Smooth muscle cell (in vitro differentiated cells): ENCODE measurements around the gene MTFMT. TPM values are rescaled to one million over a fixed set of nuclear protein-coding genes. Genes with fewer than 3 reads are reported as not detected.

Source experiments
- DNase-seq: peaks from one replicate; lab custom pipeline; 2025; ENCODE audit not compliant: unreplicated experiment; lab: John Stamatoyannopoulos, UW
- H2AFZ ChIP-seq: fragments of 200-600 bp; sonication (generic); 2 replicates; pipeline ENCODE4 v1.6.0; 2016; ENCODE audit warnings: antibody characterized with exemption, low read depth, mild to moderate bottlenecking
- H3F3A ChIP-seq: fragments of 200-600 bp; sonication (generic); 2 replicates; pipeline ENCODE4 v1.6.0; 2017; ENCODE audit warnings: antibody characterized with exemption, low read depth
- H3K27ac ChIP-seq: fragments of 200-600 bp; sonication (generic); 2 replicates; pipeline ENCODE4 v1.5.1; 2016; ENCODE audit warnings: low read depth, mild to moderate bottlenecking
- H3K27me3 ChIP-seq: fragments of 200-600 bp; sonication (generic); 2 replicates; pipeline ENCODE4 v1.6.1; 2016; ENCODE audit warnings: low read depth, mild to moderate bottlenecking
- H3K36me3 ChIP-seq: fragments of 200-600 bp; sonication (generic); 2 replicates; pipeline ENCODE4 v1.5.1; 2016; ENCODE audit warnings: low read depth
- H3K4me1 ChIP-seq: fragments of 200-600 bp; sonication (generic); 2 replicates; pipeline ENCODE4 v1.5.1; 2016; ENCODE audit warnings: low read depth
- H3K4me2 ChIP-seq: fragments of 200-600 bp; sonication (generic); 2 replicates; pipeline ENCODE4 v1.6.0; 2016; ENCODE audit warnings: mild to moderate bottlenecking
- H3K4me3 ChIP-seq: fragments of 200-600 bp; sonication (generic); 2 replicates; pipeline ENCODE4 v1.5.1; 2016; ENCODE audit warnings: mild to moderate bottlenecking
- H3K79me2 ChIP-seq: fragments of 200-600 bp; sonication (generic); 2 replicates; pipeline ENCODE4 v1.6.0; 2016; ENCODE audit warnings: low read depth, mild to moderate bottlenecking
- H3K9ac ChIP-seq: fragments of 200-600 bp; sonication (generic); 2 replicates; pipeline ENCODE4 v1.6.0; 2016; ENCODE audit warnings: low read depth
- H3K9me3 ChIP-seq: fragments of 200-600 bp; sonication (generic); replicated peaks from 2 replicates; pipeline ENCODE4 v1.5.1; 2016; ENCODE audit warnings: low read depth
- H4K20me1 ChIP-seq: fragments of 200-600 bp; sonication (generic); 2 replicates; pipeline ENCODE4 v1.6.0; 2016; ENCODE audit warnings: low read depth
- WGBS: methylation state at CpG from one replicate; pipeline ENCODE4 v1.1.7; 2016; ENCODE audit warnings: low lambda C conversion rate; 5-methylcytosine and 5-hydroxymethylcytosine counted together
- polyA plus RNA-seq: library from polyadenylated mRNA; unstranded; fragments of >200 nt; fragmentation: Nextera tagmentation; extraction: Ambion mirVana; gene quantifications from 2 replicates; pipeline ENCODE4 v1.2.1, GENCODE V29; 2016
- total RNA-seq: library from RNA; depleted of rRNA; stranded (reverse); fragments of >200 nt; gene quantifications from 2 replicates; pipeline ENCODE4 v1.2.3, GENCODE V29; 2014
- TF ChIP-seq, protein P1 (sequence below): fragments of 200-600 bp; sonication (generic); IDR thresholded peaks from 2 replicates; pipeline ENCODE4 v1.5.1; 2017; ENCODE audit warnings: borderline replicate concordance, mild to moderate bottlenecking, antibody characterized with exemption; ENCODE audit not compliant: insufficient read depth, poor library complexity, severe bottlenecking

MTFMT gene
- total and polyA plus RNA-seq, 2 experiments from 2014 or later, result 11.3 to 16.8 TPM

DNA sequence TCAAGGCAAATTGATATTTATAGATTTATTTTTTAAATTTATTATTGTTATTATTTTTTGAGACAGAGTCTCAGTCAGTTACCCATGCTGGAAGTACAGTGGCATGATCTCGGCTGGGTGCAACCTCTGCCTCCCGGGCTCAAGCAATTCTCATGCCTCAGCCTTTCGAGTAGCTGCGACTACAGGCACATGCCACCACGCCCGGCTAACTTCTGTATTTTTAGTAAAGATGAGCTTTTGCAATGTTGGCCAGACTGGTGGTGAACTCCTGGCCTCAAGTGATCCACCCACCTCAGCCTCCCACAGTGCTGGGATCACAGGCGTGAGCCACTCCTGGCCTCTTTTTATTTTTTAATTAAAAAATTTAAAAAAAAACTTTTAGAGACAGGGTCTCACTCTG is 58.7 kb downstream of the MTFMT start:
- TF ChIP-seq, protein P1, sequence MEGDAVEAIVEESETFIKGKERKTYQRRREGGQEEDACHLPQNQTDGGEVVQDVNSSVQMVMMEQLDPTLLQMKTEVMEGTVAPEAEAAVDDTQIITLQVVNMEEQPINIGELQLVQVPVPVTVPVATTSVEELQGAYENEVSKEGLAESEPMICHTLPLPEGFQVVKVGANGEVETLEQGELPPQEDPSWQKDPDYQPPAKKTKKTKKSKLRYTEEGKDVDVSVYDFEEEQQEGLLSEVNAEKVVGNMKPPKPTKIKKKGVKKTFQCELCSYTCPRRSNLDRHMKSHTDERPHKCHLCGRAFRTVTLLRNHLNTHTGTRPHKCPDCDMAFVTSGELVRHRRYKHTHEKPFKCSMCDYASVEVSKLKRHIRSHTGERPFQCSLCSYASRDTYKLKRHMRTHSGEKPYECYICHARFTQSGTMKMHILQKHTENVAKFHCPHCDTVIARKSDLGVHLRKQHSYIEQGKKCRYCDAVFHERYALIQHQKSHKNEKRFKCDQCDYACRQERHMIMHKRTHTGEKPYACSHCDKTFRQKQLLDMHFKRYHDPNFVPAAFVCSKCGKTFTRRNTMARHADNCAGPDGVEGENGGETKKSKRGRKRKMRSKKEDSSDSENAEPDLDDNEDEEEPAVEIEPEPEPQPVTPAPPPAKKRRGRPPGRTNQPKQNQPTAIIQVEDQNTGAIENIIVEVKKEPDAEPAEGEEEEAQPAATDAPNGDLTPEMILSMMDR, result no peak
- H3K79me2 ChIP-seq, result no peaks in the 10 kb centered on the region
- no peaks in the 10 kb centered on the region for H3K27me3 ChIP-seq
- H3K9me3 ChIP-seq, result no peaks in the 10 kb centered on the region
- DNase-seq, result no peak
- peaks cover 13% of the 10 kb centered on the region for H3K36me3 ChIP-seq
- H3K9ac ChIP-seq, result no peak overlapping the region
- H3K4me2 ChIP-seq, result no peak overlapping the region
- no peaks in the 10 kb centered on the region for H4K20me1 ChIP-seq
- no peak overlapping the region for H2AFZ ChIP-seq
- H3F3A ChIP-seq, result no peaks in the 10 kb centered on the region
- H3K4me1 ChIP-seq, result no peaks in the 10 kb centered on the region
- no peak overlapping the region for H3K4me3 ChIP-seq
- 97% methylated on average over 7 of the region's 7 CpGs for WGBS
- H3K27ac ChIP-seq, result no peak overlapping the region

DNA sequence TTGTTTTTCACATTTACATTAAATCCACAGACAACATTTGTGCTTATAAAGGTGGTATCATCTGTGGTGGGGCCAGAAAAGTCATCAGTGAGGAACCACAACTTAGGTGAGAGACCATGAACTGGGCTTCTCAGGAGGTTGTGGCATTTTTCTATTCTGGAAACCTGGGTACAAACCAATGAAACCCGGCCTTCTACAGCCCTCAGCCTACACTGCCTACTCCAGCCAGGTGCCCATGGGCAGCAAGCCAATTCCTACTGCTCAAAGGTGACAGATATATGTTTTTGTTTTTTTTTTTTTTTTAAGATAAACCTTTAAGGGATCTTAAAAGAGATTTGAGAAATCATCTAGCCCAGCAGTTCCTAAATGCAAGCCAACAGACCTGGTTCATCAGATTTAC is 60.0 kb downstream of the MTFMT start:
- H2AFZ ChIP-seq, result no peak overlapping the region
- H3K4me2 ChIP-seq, result no peak overlapping the region
- H3K36me3 ChIP-seq, result peaks cover 15% of the 10 kb centered on the region
- no peaks in the 10 kb centered on the region for H3K27me3 ChIP-seq
- no peaks in the 10 kb centered on the region for H3K9me3 ChIP-seq
- no peaks in the 10 kb centered on the region for H3K79me2 ChIP-seq
- H3K4me1 ChIP-seq, result no peaks in the 10 kb centered on the region
- H3K4me3 ChIP-seq, result no peak overlapping the region
- H3K27ac ChIP-seq, result no peak overlapping the region
- 100% methylated on average over 1 of the region's 1 CpG for WGBS
- no peak for DNase-seq
- TF ChIP-seq, protein P1, result no peak
- H3F3A ChIP-seq, result no peaks in the 10 kb centered on the region
- no peak overlapping the region for H3K9ac ChIP-seq
- no peaks in the 10 kb centered on the region for H4K20me1 ChIP-seq

DNA sequence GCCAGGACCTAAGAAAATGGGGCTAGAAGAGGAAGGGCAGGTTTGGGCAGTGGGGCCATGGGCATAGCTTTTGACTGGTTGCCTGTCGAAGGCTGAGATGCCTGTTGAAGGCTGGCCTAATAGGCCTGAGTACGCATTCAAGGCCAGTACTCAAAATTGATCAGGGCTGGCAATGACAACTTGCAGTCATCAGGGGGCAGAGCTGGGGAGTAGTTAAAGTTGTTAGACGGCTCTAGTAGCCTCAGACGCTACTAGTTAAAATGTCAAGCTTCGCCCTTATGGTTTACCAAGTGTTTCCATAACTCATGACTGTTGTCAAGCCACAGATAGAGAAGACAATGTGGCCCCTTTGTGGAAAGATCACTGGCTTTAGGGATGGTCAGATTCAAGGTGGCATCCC is 68.4 kb downstream of the MTFMT start:
- no peak overlapping the region for H3K27ac ChIP-seq
- H3K4me1 ChIP-seq, result no peaks in the 10 kb centered on the region
- no peak overlapping the region for H3K4me3 ChIP-seq
- no peaks in the 10 kb centered on the region for H3K27me3 ChIP-seq
- H2AFZ ChIP-seq, result no peak overlapping the region
- no peak for DNase-seq
- H3K9me3 ChIP-seq, result no peaks in the 10 kb centered on the region
- H3K4me2 ChIP-seq, result no peak overlapping the region
- H3K79me2 ChIP-seq, result no peaks in the 10 kb centered on the region
- no peaks in the 10 kb centered on the region for H4K20me1 ChIP-seq
- H3F3A ChIP-seq, result no peaks in the 10 kb centered on the region
- peaks cover 26% of the 10 kb centered on the region for H3K36me3 ChIP-seq
- H3K9ac ChIP-seq, result no peak overlapping the region
- WGBS, result 92% methylated on average over 5 of the region's 5 CpGs
- TF ChIP-seq, protein P1, result no peak

DNA sequence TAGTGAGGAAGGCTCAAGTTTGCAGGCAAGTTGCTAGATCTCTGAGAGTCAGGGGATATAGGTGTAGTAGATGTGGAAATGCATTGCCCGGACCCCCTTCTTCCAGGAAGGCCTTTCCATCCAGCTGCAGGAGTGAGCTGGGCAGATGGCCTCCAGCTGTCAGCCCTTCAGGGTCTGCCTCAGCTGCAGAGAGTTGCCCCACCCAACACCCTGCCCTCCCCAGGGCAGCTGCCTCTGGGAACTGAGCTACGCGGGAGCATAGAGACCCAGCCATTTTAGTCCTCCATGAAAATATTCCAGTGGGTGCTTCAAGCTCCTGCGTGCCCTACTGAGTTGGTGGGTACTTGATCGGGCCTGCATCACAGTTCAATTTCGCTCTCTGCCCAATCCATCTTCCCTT is 69.3 kb downstream of the MTFMT start:
- no peaks in the 10 kb centered on the region for H3K27me3 ChIP-seq
- H4K20me1 ChIP-seq, result no peaks in the 10 kb centered on the region
- H3K27ac ChIP-seq, result no peak overlapping the region
- H3K4me1 ChIP-seq, result no peaks in the 10 kb centered on the region
- H3K36me3 ChIP-seq, result peaks cover 25% of the 10 kb centered on the region
- H3K9ac ChIP-seq, result no peak overlapping the region
- no peaks in the 10 kb centered on the region for H3K79me2 ChIP-seq
- H3K9me3 ChIP-seq, result no peaks in the 10 kb centered on the region
- H3K4me2 ChIP-seq, result no peak overlapping the region
- no peak overlapping the region for H3K4me3 ChIP-seq
- H3F3A ChIP-seq, result no peaks in the 10 kb centered on the region
- DNase-seq, result no peak
- H2AFZ ChIP-seq, result no peak overlapping the region
- TF ChIP-seq, protein P1, result no peak
- WGBS, result 98% methylated on average over 6 of the region's 6 CpGs
